CD4-positive, alpha-beta T cell treated with Interleukin-15 for 4 hours (primary cell): ENCODE data around the gene ZIC1.

Source experiments
- DNase-seq: peaks from one replicate; pipeline ENCODE4 v3.0.0-alpha.2; 2020; ENCODE audit warnings: low spot score

Gene ZIC1

GRCh38 chr3:147422601-147423536 is 13.7 kb downstream of the ZIC1 start:
- no peak for DNase-seq

DNA sequence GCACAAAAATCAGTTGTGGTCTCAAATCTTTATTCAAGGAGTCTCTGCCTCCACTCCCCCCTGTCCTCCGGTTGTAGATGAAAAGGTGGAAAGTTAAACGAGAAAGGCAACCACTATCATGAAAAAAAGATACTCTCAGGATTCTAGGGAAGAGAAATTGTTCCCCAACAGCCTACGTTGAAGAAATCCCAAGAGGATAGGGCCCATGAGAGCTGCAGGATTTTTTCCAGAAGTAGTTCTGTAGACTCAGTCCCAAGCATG is 14.3 kb downstream of the ZIC1 start:
- DNase-seq = no peak

DNA sequence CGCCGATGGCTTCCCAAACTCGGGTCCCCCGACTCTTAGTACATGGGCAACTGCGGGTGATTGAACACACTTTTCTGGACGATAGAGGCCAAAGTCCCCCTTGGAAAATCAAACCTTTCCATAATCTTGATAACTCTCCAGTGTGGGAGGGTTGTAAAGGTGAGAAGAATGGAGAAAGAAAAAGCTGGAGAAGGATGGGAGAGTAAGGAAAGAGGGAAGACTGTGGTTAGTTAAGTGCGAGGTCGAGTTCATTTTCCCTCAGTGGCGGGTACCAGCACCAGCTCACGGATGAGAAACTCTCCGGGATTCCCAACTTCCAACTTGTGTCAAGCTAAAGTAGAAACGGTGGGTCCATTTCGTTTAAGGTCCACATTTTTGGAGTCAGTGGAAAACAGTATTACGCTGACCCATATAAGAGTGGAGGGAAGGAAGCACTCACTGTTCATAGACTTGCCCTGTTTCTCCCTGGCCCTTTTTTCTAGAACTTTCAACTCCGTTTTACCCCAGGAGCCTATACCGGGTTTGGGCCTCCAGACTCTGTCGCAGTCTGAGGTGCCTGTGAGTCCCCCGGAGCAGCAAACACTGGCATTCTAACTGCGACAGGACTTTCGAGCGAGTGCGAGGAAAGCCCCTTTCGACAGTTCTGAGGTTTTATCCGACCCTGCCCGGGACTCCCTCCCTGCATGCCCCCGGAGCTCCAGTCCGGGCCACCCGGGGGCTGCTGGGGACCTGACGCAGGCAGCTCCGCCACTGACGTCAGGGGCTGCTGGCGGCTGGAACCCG is 14.8 kb downstream of the ZIC1 start:
- no peak for DNase-seq

DNA sequence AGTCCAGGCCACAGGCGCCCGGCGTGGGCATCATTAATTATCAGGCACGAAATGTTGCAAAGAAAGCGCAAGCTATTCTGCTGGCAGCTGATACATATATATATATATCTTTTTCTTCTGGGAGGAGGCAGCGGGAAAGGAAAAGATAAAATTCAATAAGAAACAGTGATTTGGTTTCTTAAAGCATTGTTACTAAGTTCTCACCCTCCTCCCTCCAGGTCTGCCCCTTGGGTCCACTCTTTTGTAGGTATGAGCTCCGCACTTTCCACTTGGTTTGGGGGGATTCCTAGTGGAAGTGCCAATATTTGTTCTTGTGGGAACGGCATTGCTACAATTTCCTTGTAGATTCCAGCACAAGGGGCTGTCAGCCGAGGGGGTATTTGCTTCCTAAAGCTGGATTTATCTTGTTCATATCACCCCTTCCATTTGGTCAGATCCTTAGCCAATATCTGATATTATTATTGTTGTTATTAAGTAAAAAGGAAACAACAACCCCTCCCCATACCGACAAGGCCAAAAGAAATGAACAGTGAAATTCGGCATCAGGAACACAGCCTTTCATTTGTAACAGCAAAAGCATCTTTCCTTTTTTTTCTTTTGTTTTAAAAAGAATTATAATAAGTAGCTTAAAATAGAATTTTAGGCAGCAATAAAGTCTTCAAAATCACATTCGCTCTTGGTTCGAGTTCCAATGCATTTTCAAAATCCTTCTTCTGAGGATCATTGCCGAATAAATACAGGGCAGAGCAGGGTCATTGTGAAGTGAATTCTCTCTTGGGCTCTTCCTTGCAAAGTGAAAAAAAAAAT is 15.6 kb downstream of the ZIC1 start:
- DNase-seq = no peak

DNA sequence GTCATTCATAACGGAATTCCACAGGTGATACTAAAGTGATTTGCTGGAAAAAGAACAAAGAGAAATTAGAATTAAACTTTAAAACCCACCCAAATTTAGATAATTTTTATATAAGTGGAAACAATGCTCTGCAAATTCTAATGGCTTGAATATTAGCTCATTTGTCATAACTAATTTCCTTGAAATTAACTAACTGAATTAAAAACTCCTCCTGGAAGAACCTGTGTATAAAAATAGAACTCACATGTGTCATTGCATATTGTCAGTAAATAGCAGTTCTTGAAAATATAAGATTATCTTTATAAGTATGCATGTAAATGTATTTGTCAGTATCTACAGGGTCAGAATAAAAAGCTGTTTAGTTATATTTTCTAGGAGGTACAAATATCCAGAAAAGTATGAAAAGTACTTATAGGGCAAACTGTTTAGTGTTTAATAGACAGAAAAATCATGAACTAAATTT is 16.3 kb downstream of the ZIC1 start:
- DNase-seq = no peak

DNA sequence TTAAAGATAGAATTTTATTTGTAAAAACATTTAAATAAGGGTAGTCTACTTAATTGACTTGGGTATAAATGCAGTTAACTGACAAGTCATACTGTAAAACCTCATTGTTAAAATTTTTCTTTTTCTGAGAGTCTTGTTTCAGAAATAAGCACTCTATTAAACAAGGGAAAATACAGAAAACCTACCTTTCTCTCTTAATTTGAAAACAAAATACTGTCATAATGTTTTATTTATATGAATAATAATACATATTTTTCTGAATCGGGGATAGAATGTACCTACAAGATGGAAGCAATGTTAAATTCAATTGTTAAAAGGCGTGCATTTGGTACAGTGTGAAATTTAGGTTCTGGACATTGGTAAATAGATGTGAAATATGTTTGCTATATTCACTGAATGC is 17.8 kb downstream of the ZIC1 start:
- no peak for DNase-seq

DNA sequence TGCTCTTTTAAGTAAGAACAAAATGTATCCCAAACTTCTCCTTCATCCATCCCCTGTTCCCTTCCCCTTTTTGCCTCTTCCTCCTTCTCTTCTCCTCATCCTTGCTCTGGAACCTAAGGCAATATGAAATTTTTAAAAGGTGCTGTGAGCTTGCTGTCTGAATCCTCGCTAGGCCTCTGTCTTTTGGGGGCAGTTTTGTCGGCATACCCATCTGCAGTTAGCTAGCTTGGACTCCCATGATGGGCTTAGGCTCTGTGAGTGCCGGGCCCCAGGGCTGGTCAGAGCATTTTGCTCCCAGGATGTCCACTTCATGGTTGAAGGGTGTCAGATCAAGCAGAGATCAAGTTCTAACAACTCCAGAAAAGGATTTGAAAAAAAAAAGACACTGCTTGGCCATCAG is 18.6 kb downstream of the ZIC1 start:
- no peak for DNase-seq

- DNase-seq = no peak
Observed at GRCh38 chr3:147428326-147428725, 19.2 kb downstream of the ZIC1 start.

DNA sequence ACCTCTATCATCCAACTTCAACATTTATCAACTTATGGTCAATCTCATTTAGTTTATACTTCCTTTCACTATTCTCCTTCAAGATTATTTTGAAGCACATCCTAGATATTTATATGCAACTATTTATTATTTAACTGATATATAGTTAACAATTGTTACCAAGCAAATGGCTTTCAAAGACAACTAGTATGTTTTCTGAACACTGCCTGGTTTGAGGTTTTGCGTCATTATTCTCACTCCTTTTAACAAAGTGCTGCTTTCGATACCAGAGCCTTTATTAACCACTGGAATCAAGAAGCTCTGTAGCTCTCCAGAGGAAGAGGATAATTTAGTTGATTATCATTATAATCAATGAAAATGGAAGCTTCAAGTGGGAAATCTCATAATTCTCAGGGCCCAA is 19.6 kb downstream of the ZIC1 start:
- DNase-seq = no peak

DNA sequence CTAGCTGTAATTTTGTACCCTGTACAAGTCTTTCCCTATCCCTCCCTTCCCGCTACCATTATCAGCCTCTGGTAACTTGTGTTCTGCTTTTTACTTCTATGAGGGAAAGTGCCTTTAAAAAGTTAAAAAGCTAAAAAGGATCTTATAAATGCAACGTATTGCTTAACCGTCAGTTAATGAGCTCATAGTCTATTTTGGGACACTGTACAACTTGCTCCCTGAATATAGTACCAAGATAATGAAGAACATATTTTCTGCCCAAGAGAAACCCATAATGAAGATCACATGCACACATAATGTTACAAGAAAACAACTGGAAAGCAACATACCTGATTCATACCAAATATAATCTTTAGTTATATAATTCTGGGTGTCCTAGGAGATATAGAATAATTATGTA is 22.6 kb downstream of the ZIC1 start:
- no peak for DNase-seq

DNA sequence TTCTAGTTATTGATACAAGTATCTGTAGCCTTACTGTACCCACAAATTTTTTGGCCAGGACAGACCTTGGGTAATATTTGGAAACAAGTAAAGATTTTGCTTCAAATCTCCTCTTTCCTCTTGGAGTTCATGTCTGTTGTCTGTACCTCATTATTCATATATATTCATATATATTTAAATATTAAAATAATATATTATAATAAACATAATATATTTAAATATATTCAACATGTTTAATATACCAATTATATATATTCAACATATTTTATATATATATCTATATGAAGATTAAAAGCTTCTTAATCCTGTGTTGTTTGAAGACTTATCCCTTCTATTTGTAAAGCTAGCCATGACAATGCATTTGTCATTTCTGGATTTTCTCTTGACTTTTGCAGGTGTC is 38.1 kb downstream of the ZIC1 start:
- DNase-seq = no peak

DNA sequence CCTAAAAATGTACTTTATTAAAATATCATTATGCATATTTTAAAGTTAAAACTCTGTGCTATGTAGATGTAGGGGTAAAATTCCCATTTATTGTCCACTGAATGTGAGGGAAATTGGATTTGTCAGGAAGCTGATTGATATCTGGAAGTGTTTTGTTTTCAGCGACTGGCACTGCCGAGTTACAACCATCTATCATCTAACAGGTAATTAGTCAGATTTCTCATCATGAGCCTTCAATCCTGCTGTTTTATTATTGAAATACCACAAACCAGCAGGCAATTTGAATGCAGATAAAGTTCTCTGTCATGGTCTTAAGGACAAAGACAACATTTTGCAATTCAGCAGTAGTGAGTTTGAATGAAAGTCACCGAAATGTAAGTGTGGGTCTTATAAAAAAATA is 40.5 kb downstream of the ZIC1 start:
- no peak for DNase-seq

DNA sequence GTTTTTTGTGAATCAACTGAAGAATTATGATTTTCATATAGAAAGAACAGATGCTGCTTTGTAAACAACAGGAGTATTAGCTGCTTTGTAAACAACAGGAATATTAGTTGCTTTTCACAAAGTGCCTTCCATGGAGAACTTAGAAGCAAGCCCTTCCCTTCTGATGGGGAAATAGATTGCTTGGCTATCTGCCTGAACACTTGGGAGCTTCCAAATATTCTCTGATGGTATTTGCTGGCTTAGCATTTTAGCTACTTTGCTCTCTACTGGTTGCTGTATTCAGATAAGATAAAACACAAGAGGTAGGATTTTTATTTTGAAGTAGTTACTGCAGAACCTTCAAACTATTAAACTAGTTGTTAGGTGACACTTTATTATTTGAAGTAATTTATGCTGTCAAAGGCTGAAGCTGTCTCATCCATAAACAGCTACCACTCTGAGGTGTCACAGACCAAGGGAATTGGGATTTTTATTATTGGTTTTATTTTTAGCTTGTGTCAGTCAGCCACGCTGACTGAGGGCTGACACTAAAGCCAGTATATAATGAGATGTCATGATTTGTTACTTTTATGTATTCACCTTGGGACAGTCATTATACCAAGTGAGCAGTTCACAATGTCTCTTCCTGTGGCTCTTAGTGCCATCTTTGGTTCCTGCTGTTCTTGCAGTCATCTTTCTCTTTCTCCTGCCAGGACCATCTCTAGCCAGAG is 50.0 kb downstream of the ZIC1 start:
- no peak for DNase-seq

- DNase-seq = no peak
Observed at GRCh38 chr3:147462856-147463255, 53.7 kb downstream of the ZIC1 start.
